Choroid plexus epithelial cell (primary cell): ENCODE measurements around the gene FXYD5.

Source experiments
- DNase-seq: peaks from one replicate; pipeline ENCODE4 v3.0.0-alpha.2; 2010; ENCODE audit warnings: low read depth
- H3K4me3 ChIP-seq: 2 replicates; pipeline ENCODE4 v1.5.1; 2011; ENCODE audit warnings: low read depth, mild to moderate bottlenecking, control low read depth, low read length, moderate library complexity
- TF ChIP-seq, protein P1 (sequence below): conservative IDR thresholded peaks from 2 replicates; pipeline ENCODE4 v1.5.1; 2011; ENCODE audit warnings: low read depth, mild to moderate bottlenecking, control low read depth, inconsistent platforms, low read length, moderate library complexity

The FXYD5 gene

GRCh38 chr19:35133826-35134225, 20.7 kb upstream of the FXYD5 start:
- DNase-seq = no peak
- TF ChIP-seq, protein P1, sequence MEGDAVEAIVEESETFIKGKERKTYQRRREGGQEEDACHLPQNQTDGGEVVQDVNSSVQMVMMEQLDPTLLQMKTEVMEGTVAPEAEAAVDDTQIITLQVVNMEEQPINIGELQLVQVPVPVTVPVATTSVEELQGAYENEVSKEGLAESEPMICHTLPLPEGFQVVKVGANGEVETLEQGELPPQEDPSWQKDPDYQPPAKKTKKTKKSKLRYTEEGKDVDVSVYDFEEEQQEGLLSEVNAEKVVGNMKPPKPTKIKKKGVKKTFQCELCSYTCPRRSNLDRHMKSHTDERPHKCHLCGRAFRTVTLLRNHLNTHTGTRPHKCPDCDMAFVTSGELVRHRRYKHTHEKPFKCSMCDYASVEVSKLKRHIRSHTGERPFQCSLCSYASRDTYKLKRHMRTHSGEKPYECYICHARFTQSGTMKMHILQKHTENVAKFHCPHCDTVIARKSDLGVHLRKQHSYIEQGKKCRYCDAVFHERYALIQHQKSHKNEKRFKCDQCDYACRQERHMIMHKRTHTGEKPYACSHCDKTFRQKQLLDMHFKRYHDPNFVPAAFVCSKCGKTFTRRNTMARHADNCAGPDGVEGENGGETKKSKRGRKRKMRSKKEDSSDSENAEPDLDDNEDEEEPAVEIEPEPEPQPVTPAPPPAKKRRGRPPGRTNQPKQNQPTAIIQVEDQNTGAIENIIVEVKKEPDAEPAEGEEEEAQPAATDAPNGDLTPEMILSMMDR = no peak
- no peak overlapping the region for H3K4me3 ChIP-seq

GRCh38 chr19:35134601-35135242, 19.8 kb upstream of the FXYD5 start, which contains the start of gene LGI4:
LGI4 (minus strand) TSS chr19:35135059; CDS start chr19:35134680, 379 bp downstream.
- no peak within 1 kb of the TSS for H3K4me3 ChIP-seq
- no peak for DNase-seq
- TF ChIP-seq, protein P1 = no peak

DNA sequence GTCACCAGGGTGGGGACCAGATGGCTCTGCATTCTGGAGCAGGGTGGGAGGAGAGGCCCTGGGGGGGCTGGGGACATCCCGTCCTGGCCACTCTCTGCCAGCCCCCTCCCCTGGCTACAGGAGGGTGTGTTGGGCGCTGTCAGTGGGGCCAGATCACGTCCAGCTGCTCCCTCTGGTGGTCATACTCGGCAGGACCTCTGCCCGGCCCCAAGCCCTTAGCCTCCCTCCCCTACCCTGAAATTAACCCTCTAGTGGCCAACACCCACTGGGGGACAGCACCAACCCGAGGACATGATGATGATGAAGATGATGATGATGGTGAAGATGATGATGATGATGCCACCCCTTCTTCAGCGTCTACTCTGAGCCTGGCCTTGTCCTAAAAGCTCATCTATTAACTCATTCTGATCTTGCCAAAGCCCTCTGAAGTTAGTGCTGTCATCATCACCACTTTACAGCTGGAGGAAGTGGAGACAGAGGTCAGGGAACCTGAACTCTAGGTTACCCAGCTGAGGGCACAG, 19.1 kb upstream of the FXYD5 start:
- TF ChIP-seq, protein P1 = peak; percentile 87
- peak; percentile 73 for DNase-seq
- no peak overlapping the region for H3K4me3 ChIP-seq

DNA sequence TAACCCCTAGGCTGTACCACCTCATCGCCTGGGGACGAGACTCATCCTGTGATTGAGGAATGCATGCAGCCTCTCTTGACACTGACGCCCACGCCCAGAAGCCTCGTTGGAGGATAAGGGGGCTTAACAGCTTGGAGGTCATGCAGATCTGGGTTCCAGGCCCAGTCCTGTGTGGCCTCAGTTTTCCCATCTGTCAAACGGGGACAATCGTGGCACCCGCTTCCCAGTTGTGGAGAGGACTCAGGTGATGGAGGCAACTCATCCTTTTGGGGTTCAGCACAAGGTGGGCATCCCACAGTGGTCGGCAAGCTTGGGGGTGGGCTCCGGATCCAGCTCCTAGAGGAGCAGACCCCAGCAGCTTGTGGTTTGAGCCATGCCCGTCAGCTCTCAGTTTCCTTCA, 18.3 kb upstream of the FXYD5 start:
- no peak for DNase-seq
- no peak overlapping the region for H3K4me3 ChIP-seq
- TF ChIP-seq, protein P1 = no peak

- TF ChIP-seq, protein P1 = no peak
- DNase-seq = no peak
- no peak overlapping the region for H3K4me3 ChIP-seq
Observed at GRCh38 chr19:35136977-35137702, 17.4 kb upstream of the FXYD5 start.

DNA sequence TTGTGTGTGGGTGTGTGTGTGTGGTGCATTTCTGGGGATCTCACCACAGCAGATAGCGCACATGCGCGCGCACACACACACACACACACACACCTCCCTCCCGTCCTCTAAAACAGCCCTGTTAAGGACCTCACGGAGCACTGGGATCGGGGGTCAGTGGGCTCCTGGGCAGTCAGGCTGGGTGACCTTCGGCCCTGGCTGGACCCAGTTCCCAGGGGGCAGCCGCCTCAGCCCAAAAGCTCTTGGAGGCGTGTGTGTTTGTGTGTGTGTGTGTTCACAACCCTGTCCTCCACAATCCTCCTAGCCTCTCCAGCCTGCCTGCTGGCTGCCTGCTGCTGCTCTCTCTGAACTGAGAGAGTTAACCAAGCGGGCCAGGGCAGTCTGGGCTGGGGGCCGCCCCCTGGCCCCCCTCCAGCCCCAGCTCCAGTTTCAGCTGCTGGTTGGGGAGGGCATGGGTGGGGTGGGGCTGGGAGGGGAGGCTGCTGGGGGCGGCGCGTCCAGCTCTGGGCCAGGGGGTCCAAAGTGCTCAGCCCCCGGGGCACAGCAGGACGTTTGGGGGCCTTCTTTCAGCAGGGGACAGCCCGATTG, 16.1 kb upstream of the FXYD5 start, which contains the start of gene FXYD1:
Gene FXYD1 (plus strand): TSS at position 520 of the 588 bp plus-strand sequence. CDS start 1,256 bp downstream, outside the sequence.
- H3K4me3 ChIP-seq = no peak within 1 kb of the TSS
- TF ChIP-seq, protein P1 = no peak
- no peak for DNase-seq
